Panc1 (cell line): Measurements from ENCODE around the gene ZNF469.

Source experiments
- CTCF ChIP-seq: fragments of 450-650 bp; IDR thresholded peaks from 2 replicates; pipeline ENCODE4 v1.5.1; 2017; ENCODE audit warnings: mild to moderate bottlenecking
- POLR2AphosphoS5 ChIP-seq: IDR thresholded peaks from 2 replicates; pipeline ENCODE4 v1.6.1; 2012; ENCODE audit warnings: mild to moderate bottlenecking, low read depth, low read length, moderate library complexity
- REST ChIP-seq, 2 experiments: IDR thresholded peaks; 2 replicates each; pipeline ENCODE4 v1.6.1; 2011 to 2012; ENCODE audit warnings: low read depth in 2 of 2, control low read depth in 1 of 2, low read length in 1 of 2, mild to moderate bottlenecking in 1 of 2, moderate library complexity in 1 of 2; ENCODE audit not compliant: insufficient read depth in 1 of 2

GRCh38 chr16:88367560-88367959 is 15.2 kb upstream of the ZNF469 start:
- TF ChIP-seq CTCF (no peak), POLR2AphosphoS5 (no peak), REST (IDR thresholded peaks at IDR 0.05; ENCODE audit: insufficient read depth in 1 of 2, low read depth in 2 of 2, low read length in 1 of 2) (no peak)
